Activated naive CD8-positive, alpha-beta T cell treated with anti-CD3 and anti-CD28 coated beads for 36 hours (primary cell): Measurements from ENCODE around the gene METTL16. TPM values are rescaled to one million over a fixed set of nuclear protein-coding genes. Genes with fewer than 3 reads are reported as not detected.
A peak's percentile ranks its signal among the peaks of the same experiment; 100 is the strongest.

Experiments used
- DNase-seq: peaks from one replicate; pipeline ENCODE4 v3.0.0; 2021
- H3K27ac Mint-ChIP-seq: one replicate; pipeline ENCODE4 v1.8.0; 2022; ENCODE audit warnings: mild to moderate bottlenecking, moderate library complexity, mixed read lengths
- H3K27me3 Mint-ChIP-seq: one replicate; pipeline ENCODE4 v1.8.0; 2022; ENCODE audit warnings: mild to moderate bottlenecking, mixed read lengths
- H3K36me3 Mint-ChIP-seq: one replicate; pipeline ENCODE4 v1.8.0; 2021; ENCODE audit warnings: mild to moderate bottlenecking, mixed read lengths
- H3K4me1 Mint-ChIP-seq: one replicate; pipeline ENCODE4 v1.8.0; 2021; ENCODE audit warnings: mixed read lengths
- H3K4me3 Mint-ChIP-seq: one replicate; pipeline ENCODE4 v1.8.0; 2022; ENCODE audit warnings: mild to moderate bottlenecking, moderate library complexity, mixed read lengths
- H3K9me3 Mint-ChIP-seq: one replicate; pipeline ENCODE4 v1.8.0; 2022; ENCODE audit warnings: mixed read lengths
- total RNA-seq, 2 experiments: library from RNA; stranded (reverse); gene quantifications; one replicate each; pipeline ENCODE4 v1.2.3, GENCODE V29; 2021

METTL16 gene
- total RNA-seq, 2 experiments from 2014 or later, result 61.7 to 66.5 TPM

DNA sequence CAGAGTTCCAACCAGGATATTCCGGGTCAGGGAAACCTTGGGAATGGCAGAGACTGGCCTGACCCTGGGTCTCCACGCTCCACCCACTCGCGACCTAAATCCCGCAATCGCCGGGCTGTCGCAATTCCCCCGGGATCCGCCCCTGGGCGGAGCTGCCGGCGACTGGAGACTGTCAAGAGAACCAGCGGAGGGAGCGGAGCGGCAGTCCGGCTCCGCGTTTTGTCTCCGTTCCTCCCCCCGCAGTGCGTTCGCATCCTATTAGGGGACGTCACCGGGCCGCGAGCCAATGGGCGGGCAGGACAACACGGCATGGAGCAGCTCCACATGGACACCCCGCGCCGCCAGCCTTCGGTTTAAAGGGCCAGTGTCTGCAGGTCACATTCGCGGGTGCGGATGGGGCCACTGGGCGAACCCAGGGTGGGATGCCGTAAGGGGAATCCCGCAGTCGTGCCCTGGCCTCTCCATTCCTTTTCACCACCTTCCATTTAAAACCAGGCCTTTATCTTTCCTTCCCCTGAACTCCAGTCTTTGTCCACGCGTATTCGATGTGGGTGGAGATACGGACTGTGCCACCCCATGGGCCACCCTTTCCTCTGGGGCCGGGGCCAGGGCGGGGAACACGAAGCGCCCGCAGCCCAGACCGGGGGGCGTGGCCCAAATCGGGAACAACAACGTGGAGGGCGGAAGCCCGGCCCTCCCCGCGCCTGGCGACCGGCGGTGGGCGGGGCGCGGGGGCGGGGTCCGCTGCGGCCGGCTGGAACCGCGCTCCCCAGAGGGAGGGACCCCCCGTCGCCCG lies 110.1 kb downstream of the METTL16 start:
- peaks cover 47% of the 10 kb centered on the region for H3K4me1 Mint-ChIP-seq
- no peaks in the 10 kb centered on the region for H3K27me3 Mint-ChIP-seq
- H3K9me3 Mint-ChIP-seq, result no peaks in the 10 kb centered on the region
- H3K4me3 Mint-ChIP-seq, result peak overlapping the region; percentile 99
- peak; percentile 99 for DNase-seq
- peak overlapping the region; percentile 99 for H3K27ac Mint-ChIP-seq
- H3K36me3 Mint-ChIP-seq, result no peaks in the 10 kb centered on the region

DNA sequence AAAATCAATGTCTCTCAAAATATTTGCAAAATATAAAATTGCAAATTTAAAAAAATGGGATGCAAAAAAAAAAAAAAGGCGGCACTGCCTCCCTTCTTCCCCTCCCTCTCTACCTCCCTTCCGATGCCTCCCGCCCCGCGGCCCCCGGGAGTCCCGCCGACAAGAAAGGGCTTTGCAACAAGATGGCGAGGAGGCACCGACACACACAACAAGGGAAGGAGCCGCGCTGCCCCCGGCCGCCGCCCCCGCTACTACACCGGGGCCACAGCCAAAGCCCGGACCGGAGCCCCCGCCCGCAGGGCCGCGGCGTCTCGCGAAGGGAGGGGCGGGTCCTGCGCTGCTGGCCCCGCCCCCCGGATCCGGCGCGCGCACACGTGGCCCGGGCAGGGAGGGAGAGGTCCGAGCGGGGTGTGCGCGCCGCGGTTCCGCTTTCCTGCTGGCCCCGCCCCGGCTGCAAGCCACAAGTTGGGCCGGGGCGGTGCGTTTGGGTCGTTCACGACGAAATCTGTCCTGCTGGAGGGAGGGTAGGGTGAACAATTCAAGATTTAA lies 110.7 kb downstream of the METTL16 start, which contains the start of gene MNT:
Gene MNT, minus strand, starts transcription at position 184 of the 549 bp plus-strand sequence. CDS start 348 bp downstream, outside the sequence.
- peaks cover 49% of the 10 kb centered on the region for H3K4me1 Mint-ChIP-seq
- H3K9me3 Mint-ChIP-seq, result no peaks in the 10 kb centered on the region
- H3K4me3 Mint-ChIP-seq, result peak within 1 kb of the TSS; percentile 99
- H3K27me3 Mint-ChIP-seq, result no peaks in the 10 kb centered on the region
- H3K27ac Mint-ChIP-seq, result peak within 1 kb of the TSS; percentile 99
- no peaks in the 10 kb centered on the region for H3K36me3 Mint-ChIP-seq
- peak; percentile 98 for DNase-seq

DNA sequence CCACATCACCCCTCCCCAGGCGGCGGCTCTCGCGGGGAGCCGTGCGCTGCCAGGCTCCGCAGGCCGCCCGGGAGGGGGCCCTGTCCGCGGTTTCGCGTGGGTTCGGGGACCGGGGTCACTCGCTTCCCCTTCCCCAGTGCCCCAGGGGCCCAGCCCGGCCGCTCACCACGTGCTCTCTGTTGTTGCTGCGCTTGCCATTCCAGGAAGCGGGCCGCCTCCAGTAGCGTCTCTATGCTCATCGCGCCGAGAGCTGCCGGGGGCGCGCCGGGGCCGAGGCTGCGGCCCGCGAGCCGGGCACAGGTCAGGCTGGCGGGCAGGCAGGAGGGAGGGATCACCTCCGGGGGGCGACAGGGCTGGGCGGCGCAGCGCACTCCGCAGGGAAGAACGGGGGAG lies 111.2 kb downstream of the METTL16 start:
- H3K9me3 Mint-ChIP-seq, result no peaks in the 10 kb centered on the region
- H3K27me3 Mint-ChIP-seq, result no peaks in the 10 kb centered on the region
- H3K36me3 Mint-ChIP-seq, result no peaks in the 10 kb centered on the region
- H3K4me1 Mint-ChIP-seq, result peaks cover 48% of the 10 kb centered on the region
- peak; percentile 77 for DNase-seq
- peak overlapping the region; percentile 99 for H3K27ac Mint-ChIP-seq
- H3K4me3 Mint-ChIP-seq, result peak overlapping the region; percentile 99

DNA sequence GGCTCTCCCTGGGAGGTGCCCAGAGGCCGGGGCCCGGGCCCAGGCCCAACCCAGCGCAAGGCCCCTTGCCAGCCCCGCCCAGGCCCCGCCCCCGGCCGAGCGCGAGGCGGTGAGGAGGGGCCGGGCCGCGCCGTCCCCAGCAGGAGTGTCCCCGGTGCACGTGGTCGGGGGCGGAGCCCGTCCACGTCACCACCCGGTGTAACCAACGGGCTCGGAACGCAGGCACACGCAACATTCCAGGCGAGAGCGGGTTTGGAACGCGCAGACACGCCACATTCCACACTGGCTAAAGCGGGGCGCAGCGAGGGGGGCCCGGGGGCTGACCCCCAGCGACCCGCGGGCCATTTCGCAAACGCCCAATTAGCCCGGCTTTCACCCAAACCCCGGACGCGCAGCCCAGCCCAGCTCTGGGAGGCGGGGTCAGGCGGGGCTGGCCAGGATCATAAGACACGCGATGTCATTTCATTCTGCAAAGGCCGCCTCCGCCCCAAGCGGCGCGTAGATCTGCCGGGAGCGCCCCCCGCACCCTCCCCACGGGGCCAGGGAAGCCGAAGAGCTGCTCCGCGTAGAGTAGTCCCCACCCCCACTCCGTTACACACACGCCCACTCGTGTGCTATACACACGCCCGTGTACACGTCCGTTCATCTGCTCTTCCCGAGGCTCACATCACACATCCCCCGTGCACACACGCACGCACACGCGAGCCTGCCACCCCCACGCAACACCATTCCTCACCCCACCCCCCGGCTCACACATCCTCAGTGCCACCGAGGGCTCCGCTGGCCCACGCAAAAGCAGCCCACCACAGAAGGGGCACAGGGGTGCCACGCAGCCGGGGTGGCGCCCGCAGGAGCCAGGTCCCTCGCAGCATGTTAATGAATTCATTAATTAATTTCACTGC lies 111.9 kb downstream of the METTL16 start:
- Mint-ChIP-seq H3K4me3 (peak overlapping the region; percentile 99), H3K36me3 (peaks cover under 1% of the 10 kb centered on the region), H3K27me3 (no peaks in the 10 kb centered on the region), H3K27ac (peak overlapping the region; percentile 99), H3K9me3 (no peaks in the 10 kb centered on the region), H3K4me1 (peaks cover 45% of the 10 kb centered on the region)
- DNase-seq, result peak; percentile 96

DNA sequence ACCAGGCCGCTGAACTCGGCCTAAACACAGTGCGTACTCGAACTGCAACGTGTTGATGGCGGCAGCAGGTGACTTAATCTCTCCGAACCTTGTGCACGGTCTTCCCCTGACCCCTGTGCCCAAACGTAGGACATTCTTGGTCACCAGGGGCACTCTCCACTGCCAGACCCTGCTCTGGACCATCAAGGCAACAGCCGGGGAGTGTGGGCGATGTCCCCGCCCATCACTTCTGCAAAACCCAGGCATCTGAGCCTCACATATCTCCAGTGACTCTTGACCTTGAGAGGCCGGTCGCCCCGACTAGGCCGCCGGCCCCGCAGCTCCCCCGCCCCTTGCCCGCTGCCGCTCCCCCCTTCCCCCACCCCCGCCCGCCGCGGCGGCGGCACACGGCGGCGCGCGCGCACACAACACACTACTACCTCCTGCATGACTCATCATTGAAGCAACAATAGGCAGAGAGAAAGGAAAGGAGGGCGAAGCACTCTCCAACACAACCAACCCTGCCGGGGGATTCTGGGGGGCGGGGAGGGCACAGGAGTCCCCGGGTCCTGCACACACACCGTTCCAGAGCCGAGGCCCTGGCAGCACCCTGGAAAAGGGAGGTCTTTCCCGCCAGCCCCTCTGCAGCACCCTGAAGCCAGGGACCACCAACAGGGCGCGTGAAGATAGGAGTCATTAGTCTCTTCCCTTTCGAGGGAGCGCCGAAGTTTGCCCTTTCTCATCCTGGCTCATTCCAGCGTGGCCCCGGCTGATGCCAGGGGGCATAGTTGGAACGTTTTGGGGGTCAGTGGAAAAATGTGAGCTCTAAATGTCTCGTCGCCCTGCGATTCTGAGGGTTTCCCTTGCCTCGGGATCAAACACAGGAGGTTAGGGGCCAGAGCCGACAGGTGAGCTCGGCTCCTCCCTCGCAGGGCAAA lies 112.8 kb downstream of the METTL16 start:
- Mint-ChIP-seq H3K27ac (peak overlapping the region; percentile 99), H3K27me3 (no peaks in the 10 kb centered on the region), H3K4me1 (peaks cover 48% of the 10 kb centered on the region), H3K4me3 (peak overlapping the region; percentile 99), H3K9me3 (no peaks in the 10 kb centered on the region), H3K36me3 (peaks cover 4% of the 10 kb centered on the region)
- peak; percentile 67 for DNase-seq

DNA sequence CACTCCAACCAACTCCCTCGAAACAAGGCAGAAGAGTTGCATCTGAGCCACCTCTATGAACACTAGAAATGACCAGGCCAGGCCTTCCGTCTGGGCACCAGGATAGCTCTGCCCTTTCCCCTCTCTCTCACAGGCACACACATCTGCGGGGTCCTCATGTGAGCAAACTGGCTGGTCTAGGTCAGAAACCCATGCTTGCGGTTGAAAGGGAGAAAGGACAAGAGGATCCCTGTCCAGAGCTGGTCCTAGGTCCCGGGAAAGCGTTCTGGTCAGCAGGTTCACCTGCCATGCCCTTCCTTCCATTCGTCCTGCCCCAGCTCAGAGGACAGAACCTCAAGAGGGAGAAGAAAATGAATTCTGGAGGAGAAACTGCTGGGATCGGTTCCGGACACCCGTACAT lies 113.5 kb downstream of the METTL16 start:
- H3K4me3 Mint-ChIP-seq, result peak overlapping the region; percentile 99
- H3K4me1 Mint-ChIP-seq, result peaks cover 48% of the 10 kb centered on the region
- H3K27me3 Mint-ChIP-seq, result no peaks in the 10 kb centered on the region
- peak overlapping the region; percentile 99 for H3K27ac Mint-ChIP-seq
- no peak for DNase-seq
- peaks cover 4% of the 10 kb centered on the region for H3K36me3 Mint-ChIP-seq
- no peaks in the 10 kb centered on the region for H3K9me3 Mint-ChIP-seq

DNA sequence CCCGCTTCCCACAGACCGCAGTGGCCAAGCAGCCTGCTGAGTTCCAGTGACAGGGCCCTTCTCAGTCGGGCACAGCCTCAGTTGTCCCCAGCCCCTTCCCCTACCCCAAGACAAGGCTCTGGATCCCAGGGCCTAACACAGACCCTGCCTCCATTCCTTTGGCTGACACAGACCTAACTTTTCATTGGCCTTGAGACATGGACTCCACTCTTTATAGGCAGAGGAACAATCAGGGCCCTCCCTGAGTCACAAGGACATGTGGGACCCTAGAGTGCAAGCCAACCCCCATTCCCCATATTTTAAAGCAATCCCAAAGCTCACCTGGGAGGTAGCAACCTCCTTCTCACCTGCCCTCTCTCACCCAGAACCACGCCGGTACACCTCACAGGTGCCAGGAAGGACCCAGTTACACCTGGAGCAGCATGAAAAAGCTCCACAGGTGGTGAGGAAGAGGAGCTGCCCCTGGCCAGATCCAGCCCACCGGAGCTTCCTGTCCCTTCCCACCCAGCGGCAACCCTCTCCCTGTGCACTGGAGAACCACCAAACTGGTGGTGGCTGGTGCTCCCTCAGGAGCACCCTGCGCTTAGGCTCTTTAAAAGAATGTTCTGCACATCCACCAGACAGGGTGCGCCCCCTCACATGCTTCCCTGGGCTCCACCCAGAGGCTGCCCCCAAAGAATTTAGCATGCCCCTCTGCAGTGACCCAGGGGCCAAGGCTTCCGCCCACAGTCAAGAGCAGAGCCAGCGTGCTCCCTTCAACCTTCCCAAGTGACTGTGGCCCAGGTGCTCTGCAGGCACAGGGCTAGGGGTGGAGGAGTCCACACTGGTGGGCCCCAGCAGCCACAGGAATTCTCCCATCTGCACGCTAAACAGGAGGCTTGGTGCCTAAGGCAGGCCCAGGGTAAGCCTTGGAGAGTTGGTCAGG lies 114.2 kb downstream of the METTL16 start:
- Mint-ChIP-seq H3K27ac (peak overlapping the region; percentile 75), H3K9me3 (no peaks in the 10 kb centered on the region), H3K4me1 (peaks cover 43% of the 10 kb centered on the region), H3K36me3 (peaks cover 4% of the 10 kb centered on the region), H3K27me3 (no peaks in the 10 kb centered on the region), H3K4me3 (peak overlapping the region; percentile 99)
- no peak for DNase-seq

DNA sequence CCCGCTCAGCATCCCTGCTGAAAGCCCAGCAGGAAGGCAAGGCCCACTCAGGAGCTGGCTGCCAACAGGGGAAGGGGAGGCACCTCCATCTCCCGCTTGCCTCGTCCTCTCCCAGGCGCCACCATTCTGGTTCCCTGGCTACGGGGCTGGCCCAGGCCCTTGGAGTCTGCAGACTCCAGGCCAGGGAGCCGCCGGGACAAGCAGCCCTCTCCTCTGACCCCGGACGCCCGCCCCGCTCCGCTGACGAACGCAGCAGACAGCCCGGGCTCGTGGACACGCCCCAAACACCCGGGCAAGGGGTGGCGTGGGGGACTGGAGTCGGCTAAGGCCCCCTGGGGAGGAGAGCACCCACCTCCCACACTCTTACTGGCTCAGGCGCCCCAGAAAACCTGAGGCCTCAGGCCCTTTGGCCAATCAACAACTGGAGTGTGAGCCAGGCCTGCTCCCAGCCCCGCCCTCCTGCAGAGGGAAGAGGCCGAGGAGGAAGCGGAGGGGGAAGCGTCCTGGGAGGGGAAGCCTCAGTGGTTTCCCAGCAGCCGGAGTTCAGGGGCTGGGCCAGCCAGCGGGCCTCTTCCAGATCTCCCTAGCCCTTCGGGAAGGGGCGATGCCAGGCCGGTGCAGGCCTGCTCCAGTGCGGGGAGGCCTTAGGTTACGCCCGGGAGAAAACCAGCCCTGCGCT lies 115.0 kb downstream of the METTL16 start:
- Mint-ChIP-seq H3K4me3 (peak overlapping the region; percentile 63), H3K36me3 (peaks cover 11% of the 10 kb centered on the region), H3K27ac (peak overlapping the region; percentile 75), H3K4me1 (peaks cover 44% of the 10 kb centered on the region), H3K9me3 (no peaks in the 10 kb centered on the region), H3K27me3 (no peaks in the 10 kb centered on the region)
- DNase-seq, result peak; percentile 80

DNA sequence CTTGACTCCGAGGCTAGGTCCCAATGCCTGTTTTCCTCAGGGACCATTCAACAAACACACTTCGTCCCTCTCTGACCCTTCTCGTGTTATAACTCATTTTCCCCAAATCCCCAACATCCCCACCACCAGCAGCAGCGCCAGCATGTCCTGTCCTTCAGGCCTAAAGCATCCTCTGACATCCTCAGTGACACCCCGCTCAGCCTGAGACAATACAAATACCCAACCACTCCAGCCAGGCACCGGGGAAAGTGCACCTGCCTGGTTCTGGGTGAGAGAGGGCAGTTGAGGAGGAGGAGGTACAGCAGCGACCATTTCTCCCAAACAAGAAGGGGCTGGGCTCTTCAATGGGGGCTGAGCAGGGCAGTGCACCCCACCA lies 115.5 kb downstream of the METTL16 start:
- no peak for DNase-seq
- Mint-ChIP-seq H3K27me3 (no peaks in the 10 kb centered on the region), H3K4me3 (peak overlapping the region; percentile 30), H3K27ac (no peak overlapping the region), H3K9me3 (no peaks in the 10 kb centered on the region), H3K4me1 (peaks cover 48% of the 10 kb centered on the region), H3K36me3 (peaks cover 16% of the 10 kb centered on the region)

DNA sequence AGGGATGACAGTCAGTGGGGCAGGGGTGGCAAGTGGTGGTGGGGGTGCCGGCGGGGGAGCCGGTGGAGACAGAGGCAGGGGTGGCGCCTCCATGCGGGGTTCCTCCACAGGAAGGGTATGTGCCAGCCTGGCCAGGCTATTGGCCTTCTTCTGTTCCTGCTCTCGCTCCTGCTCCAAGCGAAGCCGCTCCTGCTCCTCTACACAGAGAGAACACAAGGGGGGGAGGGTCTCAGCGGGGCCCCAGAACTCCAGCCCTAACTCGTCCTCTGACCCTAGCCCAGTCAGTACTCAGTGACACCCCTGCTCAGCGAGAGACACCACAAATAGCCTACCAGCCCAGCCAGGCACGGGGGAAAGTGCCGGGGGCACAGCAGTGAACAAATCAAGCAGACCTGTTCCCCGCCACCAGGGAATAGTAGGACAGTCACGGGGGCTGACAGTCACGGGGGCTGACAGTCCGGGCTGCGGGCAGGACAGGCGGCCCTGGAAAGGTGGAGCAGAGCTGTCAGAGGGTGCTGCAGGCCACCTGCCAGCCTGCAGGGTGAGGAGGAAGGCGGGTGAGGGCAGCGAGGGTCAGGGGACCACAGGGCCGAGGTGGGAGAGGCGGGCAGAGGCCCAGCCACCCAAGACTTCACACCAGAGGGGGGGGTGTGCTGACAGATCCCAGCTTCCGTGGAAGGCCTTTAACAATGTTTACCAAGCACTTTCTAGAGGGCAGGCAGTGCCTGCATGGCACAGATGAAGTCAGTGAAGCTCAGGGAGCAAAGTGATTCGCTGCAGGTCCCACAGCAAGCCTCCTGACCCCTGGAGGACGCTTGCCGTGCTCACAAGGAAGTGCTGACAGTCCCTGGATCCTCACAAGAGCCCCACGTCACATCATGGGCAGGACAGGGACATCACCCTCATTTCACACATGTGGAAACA lies 116.2 kb downstream of the METTL16 start:
- Mint-ChIP-seq H3K36me3 (peaks cover 16% of the 10 kb centered on the region), H3K4me3 (peak overlapping the region; percentile 30), H3K27me3 (no peaks in the 10 kb centered on the region), H3K9me3 (no peaks in the 10 kb centered on the region), H3K27ac (no peak overlapping the region), H3K4me1 (peaks cover 52% of the 10 kb centered on the region)
- DNase-seq, result no peak

DNA sequence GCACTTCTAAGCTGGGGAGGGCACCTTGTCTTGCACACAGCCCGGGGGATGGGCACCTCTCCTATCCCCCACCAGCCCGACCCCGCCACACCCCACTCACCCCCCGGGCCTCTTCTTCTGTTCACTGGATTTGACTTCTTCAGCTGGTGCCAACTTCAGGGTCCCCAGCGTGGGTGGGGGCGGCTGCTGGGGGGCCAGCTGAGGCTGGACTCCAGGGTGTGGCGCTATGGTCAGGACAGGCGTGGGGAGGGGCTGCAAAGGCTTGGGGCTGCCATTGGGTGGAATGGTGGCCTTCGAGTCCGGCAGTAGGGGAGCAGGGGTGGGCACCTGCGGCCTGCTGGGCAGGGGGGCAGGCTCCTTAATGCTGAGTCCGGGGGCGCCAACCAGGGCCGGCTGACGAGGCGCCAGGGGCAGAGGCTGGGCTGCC lies 116.9 kb downstream of the METTL16 start:
- peaks cover 59% of the 10 kb centered on the region for H3K4me1 Mint-ChIP-seq

More for the DNA sequence above, 116.9 kb downstream of the METTL16 start:
- Mint-ChIP-seq H3K36me3 (peaks cover 16% of the 10 kb centered on the region), H3K9me3 (no peaks in the 10 kb centered on the region), H3K4me3 (peak overlapping the region; percentile 45), H3K27me3 (no peaks in the 10 kb centered on the region), H3K27ac (no peak overlapping the region)
- no peak for DNase-seq
